WTC11 (cell line): ENCODE measurements around the gene TNIK.

Source experiments
- ATF1 ChIP-seq: sonication (generic); formaldehyde crosslinking; IDR thresholded peaks from 2 replicates; pipeline ENCODE4 v1.8.1; 2023; ENCODE audit warnings: mild to moderate bottlenecking, moderate library complexity, missing genetic modification reagents
- ZNF396 ChIP-seq: fragments of 250-450 bp; sonication (Bioruptor Pico); IDR thresholded peaks from 2 replicates; pipeline ENCODE4 v1.8.0; 2021; ENCODE audit warnings: mild to moderate bottlenecking, moderate library complexity, borderline replicate concordance
- TF ChIP-seq, protein P1 (sequence below): sonication (generic); formaldehyde crosslinking; IDR thresholded peaks from 2 replicates; pipeline ENCODE4 v1.8.0; 2022; ENCODE audit warnings: mild to moderate bottlenecking, missing genetic modification reagents
- TF ChIP-seq, protein P2 (sequence below): fragments of 200-600 bp; IDR thresholded peaks from 2 replicates; pipeline ENCODE4 v1.8.0; 2022; ENCODE audit warnings: antibody characterized with exemption

DNA sequence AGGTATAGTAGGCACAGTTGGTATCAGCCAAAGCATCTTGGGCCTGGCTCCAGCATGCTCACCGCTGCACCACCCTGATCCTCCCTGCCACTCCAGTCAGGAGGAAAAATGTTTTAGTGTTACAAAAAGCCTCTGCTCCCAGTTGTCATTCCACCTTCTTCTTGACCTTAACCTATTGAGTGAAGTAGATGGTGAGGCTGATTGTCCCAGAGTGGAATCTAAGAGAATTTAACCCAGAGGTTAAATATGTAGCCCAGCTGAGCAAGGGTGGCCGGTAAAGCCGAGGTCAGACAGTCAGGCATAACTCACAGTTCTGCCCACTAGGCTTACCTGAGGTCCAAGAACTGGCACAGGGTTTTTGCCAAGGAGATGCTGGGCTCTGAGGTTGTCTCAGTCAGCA lies 30.7 kb upstream of the TNIK start:
- TF ChIP-seq ZNF396, result no peak
- no peak for TF ChIP-seq ATF1
- TF ChIP-seq, protein P1, sequence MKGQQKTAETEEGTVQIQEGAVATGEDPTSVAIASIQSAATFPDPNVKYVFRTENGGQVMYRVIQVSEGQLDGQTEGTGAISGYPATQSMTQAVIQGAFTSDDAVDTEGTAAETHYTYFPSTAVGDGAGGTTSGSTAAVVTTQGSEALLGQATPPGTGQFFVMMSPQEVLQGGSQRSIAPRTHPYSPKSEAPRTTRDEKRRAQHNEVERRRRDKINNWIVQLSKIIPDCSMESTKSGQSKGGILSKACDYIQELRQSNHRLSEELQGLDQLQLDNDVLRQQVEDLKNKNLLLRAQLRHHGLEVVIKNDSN (CRISPR knock-in tag), result no peak
- TF ChIP-seq, protein P2, sequence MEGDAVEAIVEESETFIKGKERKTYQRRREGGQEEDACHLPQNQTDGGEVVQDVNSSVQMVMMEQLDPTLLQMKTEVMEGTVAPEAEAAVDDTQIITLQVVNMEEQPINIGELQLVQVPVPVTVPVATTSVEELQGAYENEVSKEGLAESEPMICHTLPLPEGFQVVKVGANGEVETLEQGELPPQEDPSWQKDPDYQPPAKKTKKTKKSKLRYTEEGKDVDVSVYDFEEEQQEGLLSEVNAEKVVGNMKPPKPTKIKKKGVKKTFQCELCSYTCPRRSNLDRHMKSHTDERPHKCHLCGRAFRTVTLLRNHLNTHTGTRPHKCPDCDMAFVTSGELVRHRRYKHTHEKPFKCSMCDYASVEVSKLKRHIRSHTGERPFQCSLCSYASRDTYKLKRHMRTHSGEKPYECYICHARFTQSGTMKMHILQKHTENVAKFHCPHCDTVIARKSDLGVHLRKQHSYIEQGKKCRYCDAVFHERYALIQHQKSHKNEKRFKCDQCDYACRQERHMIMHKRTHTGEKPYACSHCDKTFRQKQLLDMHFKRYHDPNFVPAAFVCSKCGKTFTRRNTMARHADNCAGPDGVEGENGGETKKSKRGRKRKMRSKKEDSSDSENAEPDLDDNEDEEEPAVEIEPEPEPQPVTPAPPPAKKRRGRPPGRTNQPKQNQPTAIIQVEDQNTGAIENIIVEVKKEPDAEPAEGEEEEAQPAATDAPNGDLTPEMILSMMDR, result no peak
